SU-DHL-6 (cell line): Measurements from ENCODE around the gene ABLIM1.

ENCODE experiments used
- CTCF ChIP-seq: fragments of 200-600 bp; sonication (generic); IDR thresholded peaks from one replicate; pipeline ENCODE4 v1.5.1; 2017; ENCODE audit warnings: antibody characterized with exemption, mild to moderate bottlenecking, low read length, moderate library complexity; ENCODE audit not compliant: insufficient read depth, poor library complexity, severe bottlenecking
- EZH2phosphoT487 ChIP-seq: fragments of 200-600 bp; sonication (generic), shearing (Covaris generic); conservative IDR thresholded peaks from 2 replicates; pipeline ENCODE4 v1.6.1; 2018; ENCODE audit warnings: mild to moderate bottlenecking, antibody characterized with exemption, low read length, moderate library complexity, mixed read lengths

- TF ChIP-seq EZH2phosphoT487 (no peak), CTCF (no peak)
Observed at GRCh38 chr10:114396464-114396863, 261.6 kb downstream of the ABLIM1 start.
